ENCODE measurements around the gene NXNL2. TPM values are rescaled to one million over a fixed set of nuclear protein-coding genes. Genes with fewer than 3 reads are reported as not detected.
A peak's percentile ranks its signal among the peaks of the same experiment; 100 is the strongest.

Gene NXNL2
- total RNA-seq, 4 donors from 2014 or later: 0.93 TPM; not detected in 3

DNA sequence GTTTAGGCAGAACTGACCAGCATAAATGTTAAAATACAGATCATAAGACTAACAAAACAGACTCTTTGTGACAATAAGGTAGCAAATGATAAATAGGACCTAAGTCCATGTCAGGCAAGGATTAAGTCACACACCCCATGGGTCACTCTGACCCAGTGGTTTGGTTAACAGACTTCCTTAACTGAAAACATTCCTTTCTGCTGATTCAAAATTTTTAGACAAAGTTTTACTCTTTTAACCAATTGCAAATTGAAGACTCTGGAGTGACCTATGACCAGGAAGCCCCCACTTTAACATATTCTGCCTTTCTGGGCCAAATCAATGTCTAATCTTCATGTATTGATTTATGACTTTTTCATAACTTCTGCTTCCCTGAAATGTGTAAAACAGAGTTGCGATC lies 4.9 kb upstream of the NXNL2 start:
- no peak for DNase-seq (ENCODE audit: low spot score)
- TF ChIP-seq, protein P1, sequence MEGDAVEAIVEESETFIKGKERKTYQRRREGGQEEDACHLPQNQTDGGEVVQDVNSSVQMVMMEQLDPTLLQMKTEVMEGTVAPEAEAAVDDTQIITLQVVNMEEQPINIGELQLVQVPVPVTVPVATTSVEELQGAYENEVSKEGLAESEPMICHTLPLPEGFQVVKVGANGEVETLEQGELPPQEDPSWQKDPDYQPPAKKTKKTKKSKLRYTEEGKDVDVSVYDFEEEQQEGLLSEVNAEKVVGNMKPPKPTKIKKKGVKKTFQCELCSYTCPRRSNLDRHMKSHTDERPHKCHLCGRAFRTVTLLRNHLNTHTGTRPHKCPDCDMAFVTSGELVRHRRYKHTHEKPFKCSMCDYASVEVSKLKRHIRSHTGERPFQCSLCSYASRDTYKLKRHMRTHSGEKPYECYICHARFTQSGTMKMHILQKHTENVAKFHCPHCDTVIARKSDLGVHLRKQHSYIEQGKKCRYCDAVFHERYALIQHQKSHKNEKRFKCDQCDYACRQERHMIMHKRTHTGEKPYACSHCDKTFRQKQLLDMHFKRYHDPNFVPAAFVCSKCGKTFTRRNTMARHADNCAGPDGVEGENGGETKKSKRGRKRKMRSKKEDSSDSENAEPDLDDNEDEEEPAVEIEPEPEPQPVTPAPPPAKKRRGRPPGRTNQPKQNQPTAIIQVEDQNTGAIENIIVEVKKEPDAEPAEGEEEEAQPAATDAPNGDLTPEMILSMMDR (IDR thresholded peaks at IDR 0.05): no peak
- ATAC-seq (ENCODE audit: low FRiP score): no peak

DNA sequence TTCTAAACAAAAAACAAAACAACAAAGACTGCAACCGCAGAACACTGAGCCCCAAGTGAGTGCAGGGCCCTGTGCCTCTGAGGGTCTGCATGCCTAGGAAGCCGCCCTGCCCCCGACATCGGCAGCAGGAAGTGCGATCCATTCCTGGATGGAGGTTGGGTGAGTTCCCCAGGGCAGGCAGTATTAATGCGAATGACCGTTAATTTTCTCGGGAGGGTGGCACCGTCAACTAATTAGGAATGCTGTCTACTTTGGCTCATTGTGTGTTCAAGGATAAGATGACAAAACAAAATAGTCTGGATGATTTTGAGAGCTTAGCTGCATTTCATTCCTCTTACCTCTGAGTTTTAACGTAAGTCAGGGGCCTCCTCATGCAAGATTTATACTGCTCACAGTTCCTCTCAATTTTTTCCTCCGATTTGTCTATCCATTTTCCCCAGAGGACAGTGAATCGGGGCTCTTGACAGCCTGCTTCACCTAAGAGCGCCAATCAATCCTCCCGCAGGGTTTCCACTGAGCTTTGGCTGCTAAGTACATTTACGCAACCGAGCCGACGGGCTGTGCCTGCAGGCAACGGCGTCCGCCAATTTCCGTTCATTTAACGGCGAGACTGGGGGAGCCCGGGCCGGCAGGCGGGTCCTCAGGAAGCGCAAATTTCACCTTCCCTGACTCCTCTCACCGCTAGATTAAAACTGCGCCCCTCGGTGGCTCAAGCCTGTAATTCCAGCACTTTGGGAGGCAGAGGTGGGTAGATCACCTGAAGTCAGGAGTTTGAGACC lies 2.9 kb upstream of the NXNL2 start:
- DNase-seq (ENCODE audit: low spot score): no peak

GRCh38 chr9:88533951-88534455 lies 975 bp upstream of the NXNL2 start:
- DNase-seq (ENCODE audit: low spot score): no peak
- peak; percentile 45 for ATAC-seq (ENCODE audit: low FRiP score)
- TF ChIP-seq, protein P1 (IDR thresholded peaks at IDR 0.05): no peak

More for the DNA sequence above, 2.9 kb upstream of the NXNL2 start:
- no peak for ATAC-seq (ENCODE audit: low FRiP score)
- TF ChIP-seq, protein P1 (IDR thresholded peaks at IDR 0.05): no peak

DNA sequence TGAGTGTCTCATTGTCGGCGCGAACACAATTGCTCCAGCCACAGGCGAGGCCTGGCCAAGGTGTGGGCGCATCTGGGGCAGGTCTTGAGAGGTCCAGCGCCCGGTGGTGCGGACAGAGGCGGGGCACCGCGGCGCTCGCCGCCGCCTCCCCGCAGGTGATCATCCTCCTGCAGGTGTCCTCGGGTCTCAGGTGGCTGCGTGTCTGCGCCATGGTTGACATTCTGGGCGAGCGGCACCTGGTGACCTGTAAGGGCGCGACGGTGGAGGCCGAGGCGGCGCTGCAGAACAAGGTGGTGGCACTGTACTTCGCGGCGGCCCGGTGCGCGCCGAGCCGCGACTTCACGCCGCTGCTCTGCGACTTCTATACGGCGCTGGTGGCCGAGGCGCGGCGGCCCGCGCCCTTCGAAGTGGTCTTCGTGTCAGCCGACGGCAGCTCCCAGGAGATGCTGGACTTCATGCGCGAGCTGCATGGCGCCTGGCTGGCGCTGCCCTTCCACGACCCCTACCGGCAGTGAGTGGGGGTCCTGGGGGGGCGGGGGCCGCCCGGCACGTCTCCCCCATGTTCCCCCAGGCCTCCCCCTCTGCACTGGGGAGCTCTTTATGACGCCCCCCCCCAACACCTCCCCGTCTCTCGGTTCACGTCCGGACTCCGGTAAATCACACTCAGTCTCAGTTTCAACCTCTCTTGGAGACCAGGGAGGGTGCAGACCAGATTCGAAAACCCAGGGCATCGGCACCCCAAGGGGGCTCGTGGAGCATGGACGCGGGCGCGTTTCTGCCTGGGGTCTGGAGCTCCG lies 446 bp downstream of the NXNL2 start:
- DNase-seq (ENCODE audit: low spot score) (no peak), ATAC-seq (ENCODE audit: low FRiP score) (peak; percentile 1)
- TF ChIP-seq, protein P1 (IDR thresholded peaks at IDR 0.05): no peak

GRCh38 chr9:88536023-88536324 lies 996 bp downstream of the NXNL2 start:
- no peak for DNase-seq (ENCODE audit: low spot score)
- peak; percentile 31 for ATAC-seq (ENCODE audit: low FRiP score)
- TF ChIP-seq, protein P1 (IDR thresholded peaks at IDR 0.05): no peak

- TF ChIP-seq, protein P1 (IDR thresholded peaks at IDR 0.05): no peak
- no peak for ATAC-seq (ENCODE audit: low FRiP score)
- DNase-seq (ENCODE audit: low spot score): no peak
These were observed 2.2 kb downstream of the NXNL2 start for GRCh38 chr9:88536951-88537760.
